Measurements from ENCODE around the gene CLEC16A. TPM values are rescaled to one million over a fixed set of nuclear protein-coding genes. Genes with fewer than 3 reads are reported as not detected.

Gene CLEC16A
- total and polyA plus RNA-seq, 2 experiments from 2014 or later = 9.9 to 24.1 TPM

DNA sequence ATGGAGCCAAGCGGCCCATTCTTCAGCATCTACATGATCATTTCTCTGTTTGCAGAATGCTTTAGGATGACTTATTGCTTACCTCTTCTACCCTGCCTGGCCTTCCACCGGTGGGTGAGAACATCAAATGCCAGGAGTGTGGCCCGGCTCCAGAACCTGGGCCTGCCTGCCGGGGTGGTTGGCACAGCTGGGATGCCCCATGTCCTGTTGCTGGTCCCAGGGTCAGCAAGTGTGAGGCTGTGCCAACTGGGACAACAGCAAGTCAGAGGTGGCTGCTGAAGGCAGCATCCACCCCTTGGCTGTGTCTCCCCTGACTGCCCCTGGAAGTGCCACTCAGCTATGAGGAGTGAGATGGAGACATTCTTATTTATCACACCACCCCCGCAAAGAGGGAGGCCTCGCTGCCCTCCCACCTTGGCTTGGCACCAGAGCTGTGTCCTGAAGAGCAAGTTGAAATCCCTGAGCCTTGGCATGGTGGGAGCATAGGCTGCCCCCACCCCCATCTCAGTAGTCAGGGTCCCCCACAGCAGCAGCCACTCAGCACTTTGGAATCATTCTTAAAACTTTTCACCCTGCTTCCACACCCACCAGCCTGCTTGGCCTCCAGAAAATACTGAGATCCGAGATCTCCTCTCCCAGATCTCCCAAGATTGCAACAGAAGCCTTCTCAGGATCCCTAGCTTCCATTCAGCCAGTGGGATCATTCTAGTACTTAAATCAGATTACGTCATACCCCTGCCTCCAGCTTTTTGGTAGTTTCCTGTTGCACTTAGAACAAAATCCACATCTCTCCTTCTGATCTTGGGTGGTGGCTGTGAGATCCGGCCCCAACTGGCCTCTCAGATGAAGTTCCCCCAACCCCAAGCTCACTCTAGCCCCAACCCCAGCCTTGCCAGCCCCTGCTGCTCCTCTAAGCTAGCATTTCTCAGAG, 184.1 kb downstream of the CLEC16A start:
- H3K27me3 ChIP-seq (ENCODE audit: insufficient read depth) = no peaks in the 10 kb centered on the region
- Mint-ChIP-seq H3K9me3 (no peaks in the 10 kb centered on the region), H3K36me3 (ENCODE audit: low read depth) (no peaks in the 10 kb centered on the region), H3K27me3 (ENCODE audit: insufficient read depth, low read depth, poor library complexity) (peaks cover 9% of the 10 kb centered on the region), H3K4me1 (peaks cover 6% of the 10 kb centered on the region; the same call in 1 of the 3 replicates), H3K27ac (peak overlapping the region; percentile 84), H3K4me3 (no peak overlapping the region)
- H3K9me2 ChIP-seq (ENCODE audit: insufficient read depth) = no peaks in the 10 kb centered on the region
- no peak overlapping the region for H3K4me2 ChIP-seq
- H2AFZ ChIP-seq = no peak overlapping the region
- H3K27ac ChIP-seq (ENCODE audit: low read depth) = no peak overlapping the region
- DNase-seq (ENCODE audit: low spot score) (no peak), ATAC-seq (no peak)
- no peaks in the 10 kb centered on the region for H3K4me1 ChIP-seq (ENCODE audit: insufficient read depth)
- no peak for TF ChIP-seq ZNF114 (CRISPR knock-in tag; IDR thresholded peaks at IDR 0.05)
- no peak for TF ChIP-seq STAT1 (IDR thresholded peaks at IDR 0.05; ENCODE audit: unreplicated experiment)
- TF ChIP-seq, protein P1, sequence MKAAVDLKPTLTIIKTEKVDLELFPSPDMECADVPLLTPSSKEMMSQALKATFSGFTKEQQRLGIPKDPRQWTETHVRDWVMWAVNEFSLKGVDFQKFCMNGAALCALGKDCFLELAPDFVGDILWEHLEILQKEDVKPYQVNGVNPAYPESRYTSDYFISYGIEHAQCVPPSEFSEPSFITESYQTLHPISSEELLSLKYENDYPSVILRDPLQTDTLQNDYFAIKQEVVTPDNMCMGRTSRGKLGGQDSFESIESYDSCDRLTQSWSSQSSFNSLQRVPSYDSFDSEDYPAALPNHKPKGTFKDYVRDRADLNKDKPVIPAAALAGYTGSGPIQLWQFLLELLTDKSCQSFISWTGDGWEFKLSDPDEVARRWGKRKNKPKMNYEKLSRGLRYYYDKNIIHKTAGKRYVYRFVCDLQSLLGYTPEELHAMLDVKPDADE (IDR thresholded peaks at IDR 0.05) = no peak
- no peak for TF ChIP-seq NANOG (IDR thresholded peaks at IDR 0.05; ENCODE audit: borderline replicate concordance)
- TF ChIP-seq, protein P2, sequence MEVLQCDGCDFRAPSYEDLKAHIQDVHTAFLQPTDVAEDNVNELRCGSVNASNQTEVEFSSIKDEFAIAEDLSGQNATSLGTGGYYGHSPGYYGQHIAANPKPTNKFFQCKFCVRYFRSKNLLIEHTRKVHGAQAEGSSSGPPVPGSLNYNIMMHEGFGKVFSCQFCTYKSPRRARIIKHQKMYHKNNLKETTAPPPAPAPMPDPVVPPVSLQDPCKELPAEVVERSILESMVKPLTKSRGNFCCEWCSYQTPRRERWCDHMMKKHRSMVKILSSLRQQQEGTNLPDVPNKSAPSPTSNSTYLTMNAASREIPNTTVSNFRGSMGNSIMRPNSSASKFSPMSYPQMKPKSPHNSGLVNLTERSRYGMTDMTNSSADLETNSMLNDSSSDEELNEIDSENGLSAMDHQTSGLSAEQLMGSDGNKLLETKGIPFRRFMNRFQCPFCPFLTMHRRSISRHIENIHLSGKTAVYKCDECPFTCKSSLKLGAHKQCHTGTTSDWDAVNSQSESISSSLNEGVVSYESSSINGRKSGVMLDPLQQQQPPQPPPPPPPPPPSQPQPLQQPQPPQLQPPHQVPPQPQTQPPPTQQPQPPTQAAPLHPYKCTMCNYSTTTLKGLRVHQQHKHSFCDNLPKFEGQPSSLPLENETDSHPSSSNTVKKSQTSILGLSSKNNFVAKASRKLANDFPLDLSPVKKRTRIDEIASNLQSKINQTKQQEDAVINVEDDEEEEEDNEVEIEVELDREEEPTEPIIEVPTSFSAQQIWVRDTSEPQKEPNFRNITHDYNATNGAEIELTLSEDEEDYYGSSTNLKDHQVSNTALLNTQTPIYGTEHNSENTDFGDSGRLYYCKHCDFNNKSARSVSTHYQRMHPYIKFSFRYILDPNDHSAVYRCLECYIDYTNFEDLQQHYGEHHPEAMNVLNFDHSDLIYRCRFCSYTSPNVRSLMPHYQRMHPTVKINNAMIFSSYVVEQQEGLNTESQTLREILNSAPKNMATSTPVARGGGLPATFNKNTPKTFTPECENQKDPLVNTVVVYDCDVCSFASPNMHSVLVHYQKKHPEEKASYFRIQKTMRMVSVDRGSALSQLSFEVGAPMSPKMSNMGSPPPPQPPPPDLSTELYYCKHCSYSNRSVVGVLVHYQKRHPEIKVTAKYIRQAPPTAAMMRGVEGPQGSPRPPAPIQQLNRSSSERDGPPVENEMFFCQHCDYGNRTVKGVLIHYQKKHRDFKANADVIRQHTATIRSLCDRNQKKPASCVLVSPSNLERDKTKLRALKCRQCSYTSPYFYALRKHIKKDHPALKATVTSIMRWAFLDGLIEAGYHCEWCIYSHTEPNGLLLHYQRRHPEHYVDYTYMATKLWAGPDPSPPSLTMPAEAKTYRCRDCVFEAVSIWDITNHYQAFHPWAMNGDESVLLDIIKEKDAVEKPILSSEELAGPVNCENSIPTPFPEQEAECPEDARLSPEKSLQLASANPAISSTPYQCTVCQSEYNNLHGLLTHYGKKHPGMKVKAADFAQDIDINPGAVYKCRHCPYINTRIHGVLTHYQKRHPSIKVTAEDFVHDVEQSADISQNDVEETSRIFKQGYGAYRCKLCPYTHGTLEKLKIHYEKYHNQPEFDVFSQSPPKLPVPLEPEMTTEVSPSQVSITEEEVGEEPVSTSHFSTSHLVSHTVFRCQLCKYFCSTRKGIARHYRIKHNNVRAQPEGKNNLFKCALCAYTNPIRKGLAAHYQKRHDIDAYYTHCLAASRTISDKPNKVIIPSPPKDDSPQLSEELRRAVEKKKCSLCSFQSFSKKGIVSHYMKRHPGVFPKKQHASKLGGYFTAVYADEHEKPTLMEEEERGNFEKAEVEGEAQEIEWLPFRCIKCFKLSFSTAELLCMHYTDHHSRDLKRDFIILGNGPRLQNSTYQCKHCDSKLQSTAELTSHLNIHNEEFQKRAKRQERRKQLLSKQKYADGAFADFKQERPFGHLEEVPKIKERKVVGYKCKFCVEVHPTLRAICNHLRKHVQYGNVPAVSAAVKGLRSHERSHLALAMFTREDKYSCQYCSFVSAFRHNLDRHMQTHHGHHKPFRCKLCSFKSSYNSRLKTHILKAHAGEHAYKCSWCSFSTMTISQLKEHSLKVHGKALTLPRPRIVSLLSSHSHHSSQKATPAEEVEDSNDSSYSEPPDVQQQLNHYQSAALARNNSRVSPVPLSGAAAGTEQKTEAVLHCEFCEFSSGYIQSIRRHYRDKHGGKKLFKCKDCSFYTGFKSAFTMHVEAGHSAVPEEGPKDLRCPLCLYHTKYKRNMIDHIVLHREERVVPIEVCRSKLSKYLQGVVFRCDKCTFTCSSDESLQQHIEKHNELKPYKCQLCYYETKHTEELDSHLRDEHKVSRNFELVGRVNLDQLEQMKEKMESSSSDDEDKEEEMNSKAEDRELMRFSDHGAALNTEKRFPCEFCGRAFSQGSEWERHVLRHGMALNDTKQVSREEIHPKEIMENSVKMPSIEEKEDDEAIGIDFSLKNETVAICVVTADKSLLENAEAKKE (CRISPR knock-in tag; IDR thresholded peaks at IDR 0.05) = no peak
- no peak for TF ChIP-seq EZH2phosphoT487 (IDR thresholded peaks at IDR 0.05; ENCODE audit: unreplicated experiment)
- TF ChIP-seq, protein P3, sequence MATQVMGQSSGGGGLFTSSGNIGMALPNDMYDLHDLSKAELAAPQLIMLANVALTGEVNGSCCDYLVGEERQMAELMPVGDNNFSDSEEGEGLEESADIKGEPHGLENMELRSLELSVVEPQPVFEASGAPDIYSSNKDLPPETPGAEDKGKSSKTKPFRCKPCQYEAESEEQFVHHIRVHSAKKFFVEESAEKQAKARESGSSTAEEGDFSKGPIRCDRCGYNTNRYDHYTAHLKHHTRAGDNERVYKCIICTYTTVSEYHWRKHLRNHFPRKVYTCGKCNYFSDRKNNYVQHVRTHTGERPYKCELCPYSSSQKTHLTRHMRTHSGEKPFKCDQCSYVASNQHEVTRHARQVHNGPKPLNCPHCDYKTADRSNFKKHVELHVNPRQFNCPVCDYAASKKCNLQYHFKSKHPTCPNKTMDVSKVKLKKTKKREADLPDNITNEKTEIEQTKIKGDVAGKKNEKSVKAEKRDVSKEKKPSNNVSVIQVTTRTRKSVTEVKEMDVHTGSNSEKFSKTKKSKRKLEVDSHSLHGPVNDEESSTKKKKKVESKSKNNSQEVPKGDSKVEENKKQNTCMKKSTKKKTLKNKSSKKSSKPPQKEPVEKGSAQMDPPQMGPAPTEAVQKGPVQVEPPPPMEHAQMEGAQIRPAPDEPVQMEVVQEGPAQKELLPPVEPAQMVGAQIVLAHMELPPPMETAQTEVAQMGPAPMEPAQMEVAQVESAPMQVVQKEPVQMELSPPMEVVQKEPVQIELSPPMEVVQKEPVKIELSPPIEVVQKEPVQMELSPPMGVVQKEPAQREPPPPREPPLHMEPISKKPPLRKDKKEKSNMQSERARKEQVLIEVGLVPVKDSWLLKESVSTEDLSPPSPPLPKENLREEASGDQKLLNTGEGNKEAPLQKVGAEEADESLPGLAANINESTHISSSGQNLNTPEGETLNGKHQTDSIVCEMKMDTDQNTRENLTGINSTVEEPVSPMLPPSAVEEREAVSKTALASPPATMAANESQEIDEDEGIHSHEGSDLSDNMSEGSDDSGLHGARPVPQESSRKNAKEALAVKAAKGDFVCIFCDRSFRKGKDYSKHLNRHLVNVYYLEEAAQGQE (IDR thresholded peaks at IDR 0.05; ENCODE audit: unreplicated experiment) = no peak
- TF ChIP-seq, protein P4, sequence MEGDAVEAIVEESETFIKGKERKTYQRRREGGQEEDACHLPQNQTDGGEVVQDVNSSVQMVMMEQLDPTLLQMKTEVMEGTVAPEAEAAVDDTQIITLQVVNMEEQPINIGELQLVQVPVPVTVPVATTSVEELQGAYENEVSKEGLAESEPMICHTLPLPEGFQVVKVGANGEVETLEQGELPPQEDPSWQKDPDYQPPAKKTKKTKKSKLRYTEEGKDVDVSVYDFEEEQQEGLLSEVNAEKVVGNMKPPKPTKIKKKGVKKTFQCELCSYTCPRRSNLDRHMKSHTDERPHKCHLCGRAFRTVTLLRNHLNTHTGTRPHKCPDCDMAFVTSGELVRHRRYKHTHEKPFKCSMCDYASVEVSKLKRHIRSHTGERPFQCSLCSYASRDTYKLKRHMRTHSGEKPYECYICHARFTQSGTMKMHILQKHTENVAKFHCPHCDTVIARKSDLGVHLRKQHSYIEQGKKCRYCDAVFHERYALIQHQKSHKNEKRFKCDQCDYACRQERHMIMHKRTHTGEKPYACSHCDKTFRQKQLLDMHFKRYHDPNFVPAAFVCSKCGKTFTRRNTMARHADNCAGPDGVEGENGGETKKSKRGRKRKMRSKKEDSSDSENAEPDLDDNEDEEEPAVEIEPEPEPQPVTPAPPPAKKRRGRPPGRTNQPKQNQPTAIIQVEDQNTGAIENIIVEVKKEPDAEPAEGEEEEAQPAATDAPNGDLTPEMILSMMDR (conservative IDR thresholded peaks at IDR 0.05; ENCODE audit: low read depth in 2 of 2) = no peak
- no peak for TF ChIP-seq JUNB (IDR thresholded peaks at IDR 0.05; ENCODE audit: unreplicated experiment)
- no peak for TF ChIP-seq CREB1 (CRISPR knock-in tag; IDR thresholded peaks at IDR 0.05; ENCODE audit: low read depth)
- no peak for TF ChIP-seq POLR2AphosphoS5 (IDR thresholded peaks at IDR 0.05; ENCODE audit: low read depth)
- no peak for TF ChIP-seq ZNF331 (CRISPR knock-in tag; IDR thresholded peaks at IDR 0.05; ENCODE audit: low read depth)
- TF ChIP-seq EZH2 (IDR thresholded peaks at IDR 0.05; ENCODE audit: low read depth, unreplicated experiment) = no peak
- no peaks in the 10 kb centered on the region for H4K20me1 ChIP-seq (replicated peaks; ENCODE audit: insufficient read depth)
- no peak overlapping the region for H3K4me3 ChIP-seq
- H3F3A ChIP-seq (replicated peaks; ENCODE audit: low read depth) = no peaks in the 10 kb centered on the region
- no peaks in the 10 kb centered on the region for H3K36me3 ChIP-seq (ENCODE audit: insufficient read depth)
- no peaks in the 10 kb centered on the region for H3K79me2 ChIP-seq (replicated peaks; ENCODE audit: insufficient read depth)

Measured in GM23338 (cell line).